Colonic mucosa (tissue), 4 donors: ENCODE measurements around the gene SLC35F4. TPM values are rescaled to one million over a fixed set of nuclear protein-coding genes. Genes with fewer than 3 reads are reported as not detected.

Source experiments
- DNase-seq: peaks from one replicate; pipeline ENCODE4 v3.0.0-alpha.2; 2020
- H3K27ac ChIP-seq: fragments of 200-600 bp; one replicate; pipeline ENCODE4 v1.8.0; 2021
- H3K27me3 ChIP-seq: fragments of 200-600 bp; one replicate; pipeline ENCODE4 v1.8.0; 2021
- H3K36me3 ChIP-seq: fragments of 200-600 bp; one replicate; pipeline ENCODE4 v1.8.0; 2021
- H3K4me1 ChIP-seq: fragments of 200-600 bp; one replicate; pipeline ENCODE4 v1.8.0; 2021; ENCODE audit warnings: mild to moderate bottlenecking
- H3K4me3 ChIP-seq: fragments of 200-600 bp; one replicate; pipeline ENCODE4 v1.8.0; 2021
- H3K9ac ChIP-seq, 2 donors: one replicate each; pipeline ENCODE4 v1.7.0; 2013; ENCODE audit warnings: control low read depth in 2 of 2, low read depth in 2 of 2, low read length in 2 of 2
- H3K9me3 ChIP-seq: fragments of 200-600 bp; one replicate; pipeline ENCODE4 v1.8.0; 2021
- intact Hi-C: fragments of 100-400 bp; cut with DNase I; formaldehyde crosslinking; loops from one replicate; pipeline ENCODE4 v1.14.1; 2022
- total RNA-seq, 2 donors: library from RNA; stranded (reverse); fragmentation: NEBNext Ultra II Directional in 1 of 2; extraction: Animal tissue kit (Norgen Biotek cat#: 25700) in 1 of 2; gene quantifications; one replicate each; pipeline ENCODE4 v1.2.1, GENCODE V29; 2021
- TF ChIP-seq, protein P1 (sequence below): fragments of 200-600 bp; IDR thresholded peaks from one replicate; pipeline ENCODE4 v1.8.0; 2022; ENCODE audit warnings: antibody characterized with exemption, mild to moderate bottlenecking
- donor health status: healthy.
- donor health status: DM: no; HTN: no; CAD: no.
- donor health status: DM: no; HTN: no; CAD: no.

Gene SLC35F4
- total RNA-seq, 2 donors from 2014 or later, result not detected

DNA sequence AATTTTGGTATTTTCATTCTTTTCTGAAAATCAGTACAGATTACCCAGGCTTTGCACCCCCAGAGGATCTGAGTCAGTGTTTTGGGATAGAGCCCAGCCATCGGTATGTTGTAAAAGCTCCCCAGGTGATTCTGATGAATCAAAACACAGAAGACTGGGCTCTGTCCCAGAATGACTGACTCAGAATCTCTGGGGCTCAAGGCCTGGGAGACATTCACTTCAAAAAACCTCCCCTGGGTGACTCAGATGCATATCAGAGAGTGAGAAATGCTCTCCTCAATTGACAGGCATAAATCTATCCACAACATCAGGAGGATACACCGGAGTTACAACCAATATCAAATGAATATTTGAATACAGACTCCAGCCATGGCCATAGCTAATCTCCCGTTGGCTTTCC lies 32.6 kb downstream of the SLC35F4 start:
- Histone ChIP-seq H3K4me1 (no peaks in the 10 kb centered on the region), H3K36me3 (no peaks in the 10 kb centered on the region), H3K4me3 (no peak overlapping the region), H3K9me3 (no peaks in the 10 kb centered on the region), H3K9ac (no peak overlapping the region), H3K27me3 (no peaks in the 10 kb centered on the region), H3K27ac (no peak overlapping the region)
- TF ChIP-seq, protein P1, sequence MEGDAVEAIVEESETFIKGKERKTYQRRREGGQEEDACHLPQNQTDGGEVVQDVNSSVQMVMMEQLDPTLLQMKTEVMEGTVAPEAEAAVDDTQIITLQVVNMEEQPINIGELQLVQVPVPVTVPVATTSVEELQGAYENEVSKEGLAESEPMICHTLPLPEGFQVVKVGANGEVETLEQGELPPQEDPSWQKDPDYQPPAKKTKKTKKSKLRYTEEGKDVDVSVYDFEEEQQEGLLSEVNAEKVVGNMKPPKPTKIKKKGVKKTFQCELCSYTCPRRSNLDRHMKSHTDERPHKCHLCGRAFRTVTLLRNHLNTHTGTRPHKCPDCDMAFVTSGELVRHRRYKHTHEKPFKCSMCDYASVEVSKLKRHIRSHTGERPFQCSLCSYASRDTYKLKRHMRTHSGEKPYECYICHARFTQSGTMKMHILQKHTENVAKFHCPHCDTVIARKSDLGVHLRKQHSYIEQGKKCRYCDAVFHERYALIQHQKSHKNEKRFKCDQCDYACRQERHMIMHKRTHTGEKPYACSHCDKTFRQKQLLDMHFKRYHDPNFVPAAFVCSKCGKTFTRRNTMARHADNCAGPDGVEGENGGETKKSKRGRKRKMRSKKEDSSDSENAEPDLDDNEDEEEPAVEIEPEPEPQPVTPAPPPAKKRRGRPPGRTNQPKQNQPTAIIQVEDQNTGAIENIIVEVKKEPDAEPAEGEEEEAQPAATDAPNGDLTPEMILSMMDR, result no peak
- DNase-seq, result no peak
- intact Hi-C loops, result no loop called here

DNA sequence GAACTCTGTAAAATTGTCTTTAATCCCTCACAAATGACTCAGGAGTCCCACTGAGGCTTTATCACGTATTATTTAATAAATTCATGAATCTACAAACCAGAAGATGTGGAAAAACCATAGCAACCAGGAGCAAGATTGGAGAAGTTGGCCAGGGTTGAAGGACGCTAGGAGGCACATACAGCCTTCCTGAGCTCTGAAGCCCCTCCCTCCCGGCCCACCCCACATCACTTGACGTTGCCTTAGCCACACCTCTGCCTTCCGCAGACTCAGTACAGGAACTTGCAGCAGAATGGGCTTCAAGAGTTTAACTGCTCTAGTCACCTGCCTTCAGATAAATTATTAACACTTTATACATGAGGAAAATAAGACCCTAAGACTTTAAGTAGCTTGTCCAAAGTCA lies 33.9 kb downstream of the SLC35F4 start:
- Histone ChIP-seq H3K9ac (no peak overlapping the region), H3K36me3 (no peaks in the 10 kb centered on the region), H3K4me1 (no peaks in the 10 kb centered on the region), H3K4me3 (no peak overlapping the region), H3K9me3 (no peaks in the 10 kb centered on the region), H3K27me3 (no peaks in the 10 kb centered on the region), H3K27ac (no peak overlapping the region)
- no peak for DNase-seq
- TF ChIP-seq, protein P1, result no peak
- intact Hi-C loops, result no loop called here

DNA sequence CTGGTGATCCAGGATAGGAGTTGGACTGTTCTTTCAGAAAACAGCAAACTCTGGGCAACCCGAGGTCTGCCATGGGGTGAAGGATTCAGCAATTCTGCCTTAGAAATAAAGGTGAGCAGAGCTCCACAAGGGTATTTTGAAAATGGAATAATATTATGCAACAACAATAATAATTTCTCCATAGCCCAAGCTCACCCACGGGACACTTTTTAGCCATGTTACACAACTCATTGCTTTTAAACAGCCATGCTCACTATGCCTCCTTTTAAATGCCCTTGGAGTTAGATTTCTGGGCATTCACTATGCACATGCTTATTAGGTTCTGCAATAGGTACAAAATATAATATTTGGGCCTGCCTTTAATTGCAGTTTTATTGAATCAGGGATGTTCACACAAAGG lies 37.2 kb downstream of the SLC35F4 start:
- Histone ChIP-seq H3K27me3 (no peaks in the 10 kb centered on the region), H3K9ac (no peak overlapping the region), H3K4me1 (no peaks in the 10 kb centered on the region), H3K4me3 (no peak overlapping the region), H3K36me3 (no peaks in the 10 kb centered on the region), H3K9me3 (no peaks in the 10 kb centered on the region), H3K27ac (no peak overlapping the region)
- DNase-seq, result no peak
- intact Hi-C loops, result no loop called here
- TF ChIP-seq, protein P1, result no peak

DNA sequence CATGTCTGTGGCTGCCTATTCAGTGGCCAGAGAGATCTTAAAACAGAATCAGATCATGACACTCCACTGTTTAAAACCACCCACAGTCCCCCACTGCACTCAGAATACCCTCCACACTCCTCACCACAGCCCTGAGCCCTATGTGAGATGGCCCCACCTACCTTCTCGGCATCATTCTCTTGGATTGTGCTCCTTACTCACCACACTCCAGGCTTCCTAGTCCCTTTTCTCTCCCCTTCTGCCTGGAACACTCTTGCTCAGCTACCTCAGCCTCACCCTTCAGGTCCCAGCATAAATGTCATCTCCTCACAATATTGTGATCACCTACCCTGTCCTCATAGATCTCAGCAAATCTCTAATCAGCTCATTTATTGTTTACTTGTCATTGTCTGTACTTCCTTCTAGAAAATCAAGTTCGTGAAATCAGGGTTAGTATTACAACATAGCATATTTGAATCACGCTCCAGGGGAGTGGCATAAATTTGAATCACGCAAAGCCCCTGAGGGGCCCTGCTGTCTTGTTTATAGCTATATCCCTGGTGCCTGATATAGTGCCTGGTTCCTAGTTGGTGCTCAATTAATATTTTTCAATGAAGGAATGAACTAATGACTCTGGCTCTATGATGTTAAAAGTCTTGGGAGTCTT lies 42.8 kb downstream of the SLC35F4 start:
- Histone ChIP-seq H3K9me3 (no peaks in the 10 kb centered on the region), H3K4me3 (no peak overlapping the region)

DNA sequence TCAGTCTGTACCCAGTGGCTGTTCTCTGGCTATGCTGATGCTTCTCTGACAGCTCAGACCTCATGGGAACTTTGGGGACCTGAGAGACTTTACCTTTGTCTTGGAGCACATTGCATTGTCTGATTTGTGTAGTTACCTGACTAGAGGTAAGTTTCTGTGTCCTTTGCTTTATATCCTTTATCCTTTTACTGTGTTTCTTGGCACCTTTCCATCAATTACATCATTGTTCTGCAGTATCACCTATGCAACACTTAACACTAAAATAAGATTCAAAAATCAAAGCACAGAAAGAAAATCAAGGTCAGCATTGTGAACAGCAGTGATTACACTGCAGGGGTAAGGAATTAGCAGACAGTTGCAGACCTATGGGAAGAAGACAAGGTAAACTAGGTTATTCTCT lies 43.8 kb downstream of the SLC35F4 start:
- no peak overlapping the region for H3K4me3 ChIP-seq
- TF ChIP-seq, protein P1, result no peak
- H3K27ac ChIP-seq, result no peak overlapping the region
- no peaks in the 10 kb centered on the region for H3K9me3 ChIP-seq
- H3K4me1 ChIP-seq, result no peaks in the 10 kb centered on the region
- no peaks in the 10 kb centered on the region for H3K36me3 ChIP-seq
- intact Hi-C loops, result no loop called here
- no peak overlapping the region for H3K9ac ChIP-seq
- DNase-seq, result no peak
- H3K27me3 ChIP-seq, result no peaks in the 10 kb centered on the region

More for the DNA sequence above, 42.8 kb downstream of the SLC35F4 start:
- intact Hi-C loops, result no loop called here
- DNase-seq, result no peak
- TF ChIP-seq, protein P1, result no peak
- Histone ChIP-seq H3K4me1 (no peaks in the 10 kb centered on the region), H3K36me3 (no peaks in the 10 kb centered on the region), H3K9ac (no peak overlapping the region), H3K27ac (no peak overlapping the region), H3K27me3 (no peaks in the 10 kb centered on the region)
